ENCODE data around the gene ZNF654.
"Not testable (repeated sequence)": the region's sequence is repeated elsewhere in the genome, so short reads cannot be mapped to it uniquely, and the experiment has no call there.

Gene ZNF654

GRCh38 chr3:88058581-88059379 is at the start of gene ZNF654, which contains the start of gene CGGBP1:
Gene ZNF654, plus strand, starts transcription at chr3:88059255. Its CDS starts 65 bp downstream, at chr3:88059320.
Gene CGGBP1, minus strand, starts transcription at chr3:88059005. Its CDS starts 3,029 bp downstream, at chr3:88055976.
- peak; percentile 21 for DNase-seq (ENCODE audit: low read depth)

- no peak for DNase-seq (ENCODE audit: low read depth)
Measured at GRCh38 chr3:88010810-88011209, 48.2 kb upstream of the ZNF654 start.

DNA sequence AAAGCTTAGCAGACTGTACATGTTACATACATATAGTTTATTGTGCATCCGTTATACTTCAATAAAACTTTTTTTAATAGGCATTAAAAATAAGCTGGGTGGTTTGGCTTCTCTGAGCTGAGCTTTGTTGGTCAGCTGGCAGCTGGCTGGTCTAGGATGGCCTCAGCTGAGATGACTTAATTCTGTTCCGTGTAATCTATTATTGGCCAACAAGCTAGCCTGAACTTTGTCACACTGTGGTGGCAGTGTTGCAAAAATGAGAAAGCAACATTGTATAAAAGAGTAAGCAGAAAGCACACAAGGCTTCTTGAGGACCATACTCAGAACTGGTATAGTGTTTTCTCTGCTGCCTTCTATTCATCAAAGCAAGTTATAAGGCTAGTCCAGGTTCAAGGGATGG is 45.5 kb upstream of the ZNF654 start:
- DNase-seq (ENCODE audit: low read depth), result no peak

GRCh38 chr3:88015656-88016055 is 43.4 kb upstream of the ZNF654 start:
- DNase-seq (ENCODE audit: low read depth), result not testable (repeated sequence)

- DNase-seq (ENCODE audit: low read depth), result no peak
Measured at GRCh38 chr3:88019024-88019423, 40.0 kb upstream of the ZNF654 start.

- DNase-seq (ENCODE audit: low read depth), result no peak
Measured at GRCh38 chr3:88025001-88025552, 34.0 kb upstream of the ZNF654 start.

GRCh38 chr3:88028876-88029275 is 30.2 kb upstream of the ZNF654 start:
- DNase-seq (ENCODE audit: low read depth), result no peak

GRCh38 chr3:88030210-88030609 is 28.8 kb upstream of the ZNF654 start:
- DNase-seq (ENCODE audit: low read depth), result no peak

- DNase-seq (ENCODE audit: low read depth), result no peak
Measured at GRCh38 chr3:88031642-88032077, 27.4 kb upstream of the ZNF654 start.

DNA sequence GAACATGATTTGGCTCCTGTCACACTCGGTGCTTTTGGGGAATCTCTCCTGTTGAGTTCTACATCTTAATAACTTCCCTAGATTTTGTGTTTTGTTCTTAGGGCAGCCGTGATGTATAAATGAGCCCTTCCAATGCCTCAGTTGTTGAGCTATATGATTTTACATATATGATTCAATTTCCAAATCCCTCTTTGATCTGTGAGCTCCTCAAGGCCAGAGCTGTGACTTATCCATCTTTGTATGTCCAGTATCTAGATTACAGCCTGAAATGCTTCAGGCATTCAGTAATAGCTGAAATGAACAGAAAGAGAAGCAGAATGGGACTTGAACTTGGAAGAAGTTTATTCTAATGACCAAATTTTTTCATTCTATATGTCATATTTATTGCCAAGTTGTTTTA is 26.8 kb upstream of the ZNF654 start:
- DNase-seq (ENCODE audit: low read depth), result no peak

DNA sequence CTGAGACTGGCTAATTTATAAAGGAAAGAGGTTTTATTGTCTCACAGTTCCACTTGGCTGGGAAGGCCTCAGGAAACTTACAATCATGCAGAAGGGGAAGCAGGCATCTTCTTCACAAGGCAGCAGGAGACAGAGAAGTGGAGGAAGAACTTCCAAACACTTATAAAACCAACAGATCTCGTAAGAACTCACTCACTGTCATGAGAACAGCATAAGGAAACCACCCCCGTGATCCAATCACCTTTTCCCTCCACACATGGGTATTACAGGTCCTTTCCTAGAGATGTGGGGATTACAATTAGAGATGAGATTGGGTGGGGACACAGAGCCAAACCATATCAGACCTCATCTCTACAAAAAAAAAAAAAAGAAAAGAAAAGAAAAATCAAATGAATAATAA is 26.0 kb upstream of the ZNF654 start:
- no peak for DNase-seq (ENCODE audit: low read depth)

DNA sequence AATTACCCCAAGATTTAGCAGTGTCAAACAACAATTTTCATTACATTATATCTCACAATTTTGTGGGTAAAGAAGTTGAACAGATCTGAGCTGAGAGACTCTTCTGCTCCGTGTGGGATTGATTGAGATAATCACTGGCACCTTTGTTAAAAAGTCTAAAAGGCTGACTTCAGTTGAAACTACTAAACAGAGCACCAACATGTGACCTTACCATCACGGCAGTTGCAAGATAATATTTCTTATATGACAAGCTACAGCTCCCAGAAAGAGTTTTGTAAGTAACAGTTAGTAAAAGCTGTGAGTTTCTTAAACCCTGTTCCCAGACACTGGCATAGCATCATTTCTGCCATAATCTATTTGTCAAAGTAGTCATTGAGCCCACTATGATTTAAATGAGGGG is 25.2 kb upstream of the ZNF654 start:
- DNase-seq (ENCODE audit: low read depth), result no peak

GRCh38 chr3:88034491-88035275 is 24.4 kb upstream of the ZNF654 start:
- DNase-seq (ENCODE audit: low read depth), result no peak

GRCh38 chr3:88036221-88036620 is 22.8 kb upstream of the ZNF654 start:
- DNase-seq (ENCODE audit: low read depth), result no peak

DNA sequence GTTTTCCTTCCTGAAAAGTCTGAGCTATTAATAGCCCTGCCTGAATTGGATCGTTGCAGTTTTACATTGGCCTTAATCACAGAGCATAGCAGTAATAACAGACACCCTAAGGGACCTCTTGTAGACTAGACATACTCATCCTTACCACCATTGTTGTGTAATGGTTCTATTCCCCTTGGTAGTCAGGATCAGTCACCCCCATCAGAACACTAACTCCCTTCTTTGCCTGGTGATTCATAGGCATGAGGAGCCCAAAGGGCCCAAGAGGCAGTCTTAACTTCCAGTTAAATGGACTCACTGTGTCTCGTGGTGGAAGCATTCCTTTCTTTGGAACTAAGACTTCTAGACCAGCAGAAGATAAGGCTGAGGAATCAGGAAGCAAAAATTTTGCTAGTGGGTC is 20.5 kb upstream of the ZNF654 start:
- DNase-seq (ENCODE audit: low read depth), result no peak

DNA sequence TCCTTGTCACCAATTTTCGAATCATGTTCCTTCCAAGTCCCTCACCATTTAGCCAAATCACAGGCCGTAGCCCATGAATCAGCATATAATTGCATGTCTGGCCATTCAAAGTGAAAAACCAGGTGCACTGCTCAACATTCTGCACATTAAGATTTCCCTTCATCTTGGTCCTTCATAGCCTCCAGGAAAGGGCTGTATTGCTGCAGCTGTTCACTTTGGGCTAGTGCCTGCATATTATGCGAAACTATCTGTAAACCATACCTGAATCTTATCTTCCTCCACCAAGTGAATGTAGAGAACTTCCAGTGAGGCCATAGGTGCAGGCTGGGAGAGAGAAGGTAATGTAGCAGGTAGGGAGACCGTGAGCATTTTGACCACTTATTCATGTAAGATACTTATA is 18.5 kb upstream of the ZNF654 start:
- DNase-seq (ENCODE audit: low read depth), result no peak

DNA sequence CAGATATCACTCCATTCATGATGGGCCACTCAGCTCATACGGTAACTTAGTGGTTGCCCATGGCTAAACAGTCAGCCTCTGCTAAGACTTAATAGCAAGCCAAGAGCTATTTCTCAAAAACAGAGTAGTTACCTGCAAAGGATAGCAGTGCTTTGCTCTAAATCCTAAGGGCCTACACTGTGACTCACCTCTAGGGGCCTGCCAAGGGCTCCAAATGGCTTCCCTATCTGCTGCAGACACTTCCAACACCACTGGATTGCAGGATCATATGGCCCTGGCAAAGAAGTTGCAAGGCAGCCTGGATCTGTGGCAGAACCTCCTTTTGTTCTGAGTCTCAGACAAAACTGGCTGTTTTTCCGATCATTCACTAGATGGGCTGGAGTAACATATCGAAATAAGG is 18.1 kb upstream of the ZNF654 start:
- no peak for DNase-seq (ENCODE audit: low read depth)

GRCh38 chr3:88044411-88044810 is 14.6 kb upstream of the ZNF654 start:
- no peak for DNase-seq (ENCODE audit: low read depth)

GRCh38 chr3:88046766-88047165 is 12.3 kb upstream of the ZNF654 start:
- no peak for DNase-seq (ENCODE audit: low read depth)

DNA sequence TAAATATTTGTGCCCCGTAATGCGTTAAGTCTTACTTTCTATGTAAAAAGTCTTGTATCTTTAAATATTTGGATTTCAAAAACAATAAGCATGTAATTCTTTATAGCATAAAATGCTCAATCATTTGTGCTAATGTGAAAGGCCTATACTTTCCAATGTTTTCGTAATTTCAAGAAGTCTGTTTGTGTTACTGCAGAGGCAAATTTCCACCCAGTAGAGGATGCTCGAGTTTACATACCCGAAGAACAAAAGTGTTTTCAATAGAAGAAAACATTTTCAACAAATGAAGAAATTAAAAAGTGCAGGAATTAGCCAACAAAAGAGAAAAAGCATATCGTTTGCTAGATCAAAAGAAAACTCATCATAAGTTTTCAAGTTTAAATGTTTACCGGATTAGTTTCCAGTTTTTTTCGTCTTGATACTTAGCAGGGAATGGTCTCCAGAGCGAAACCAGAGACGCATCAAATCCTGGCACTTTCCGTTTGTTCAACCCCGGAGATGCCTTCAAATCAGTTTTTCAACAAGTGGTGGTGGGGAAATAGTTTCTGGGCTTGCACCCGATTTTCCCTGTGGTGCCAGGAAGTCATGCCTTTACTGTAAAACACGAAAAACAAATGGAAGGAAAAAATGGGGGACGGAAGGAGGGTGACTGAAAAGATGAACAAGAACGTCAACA is 1.3 kb upstream of the ZNF654 start:
- DNase-seq (ENCODE audit: low read depth), result no peak

- DNase-seq (ENCODE audit: low read depth), result no peak
Measured at GRCh38 chr3:88058306-88058580, 812 bp upstream of the ZNF654 start.

DNA sequence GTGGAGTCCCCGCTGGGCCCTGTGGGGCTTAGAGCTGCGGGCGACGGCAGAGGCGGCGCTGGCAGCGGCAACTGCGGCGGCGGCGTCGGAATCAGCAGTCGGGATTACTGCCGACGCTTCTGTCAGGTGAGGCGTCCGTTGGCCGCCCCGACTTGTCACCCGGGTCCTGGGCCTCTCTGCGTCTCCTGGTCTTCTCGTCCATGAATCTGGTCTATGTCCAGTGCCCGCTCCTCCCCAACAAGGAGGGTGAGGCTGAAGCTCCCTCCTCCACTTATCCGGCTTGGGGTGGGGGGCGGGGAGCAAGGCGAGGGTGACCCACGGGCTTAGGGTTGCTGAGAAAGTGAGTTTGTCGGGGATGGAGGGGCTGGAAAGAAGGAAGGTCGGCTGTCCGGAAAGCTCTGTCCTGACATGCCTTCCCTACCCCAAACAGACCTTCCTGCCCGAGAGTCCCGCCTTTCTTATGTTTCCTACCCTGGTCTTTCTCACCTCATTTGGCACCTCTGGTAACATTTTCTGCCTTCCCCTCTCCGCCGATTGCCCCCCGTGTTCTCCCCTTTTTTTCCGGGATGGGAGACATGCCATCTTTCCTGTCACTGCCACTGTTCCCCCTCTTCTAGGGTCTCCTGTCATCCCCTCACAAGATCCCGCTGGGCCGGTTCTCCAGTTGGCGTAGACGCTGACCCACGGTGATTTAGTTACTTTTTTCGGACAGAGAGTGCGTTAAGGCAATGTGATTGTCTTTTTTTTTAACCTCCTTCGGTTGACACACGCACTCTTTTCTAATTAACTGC is 520 bp downstream of the ZNF654 start:
- DNase-seq (ENCODE audit: low read depth), result no peak
